ENCODE measurements around the gene GLIS2. TPM values are rescaled to one million over a fixed set of nuclear protein-coding genes. Genes with fewer than 3 reads are reported as not detected.

GLIS2 gene
- total RNA-seq, 1 experiment from 2014 or later = 18.2 TPM

DNA sequence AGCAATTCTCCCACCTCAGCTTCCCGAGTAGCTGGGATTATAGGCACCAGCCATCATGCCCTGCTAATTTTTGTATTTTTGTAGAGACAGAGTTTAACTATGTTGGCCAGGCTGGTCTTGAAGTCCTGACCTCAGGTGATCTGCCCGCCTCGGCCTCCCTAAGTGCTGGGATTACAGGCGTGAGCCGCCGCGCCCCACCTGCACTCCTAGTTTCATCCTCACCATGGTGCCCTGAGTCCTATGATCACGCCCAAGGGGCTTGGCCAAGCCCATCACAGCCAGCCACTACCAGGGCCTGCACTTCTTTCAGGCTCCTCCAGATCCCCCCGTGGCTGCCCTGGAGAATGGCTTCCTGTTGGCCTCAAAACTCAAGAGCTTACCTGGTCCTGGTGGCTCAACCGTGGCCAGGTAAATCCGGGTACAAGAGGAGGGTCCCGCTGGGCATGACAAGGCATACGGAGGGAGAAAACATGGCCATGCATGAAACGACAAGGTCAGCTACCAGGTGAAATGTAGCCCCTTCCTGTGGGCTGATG lies 22.6 kb upstream of the GLIS2 start:
- ChIA-PET POLR2A (interaction anchor here (0.7 to 0.9 kb wide), 2 partner anchors 20 to 76 kb away, joined by 3 to 4 read pairs; partner anchors contain the start of gene TFAP4), CTCF (interaction anchor here (0.6 to 2.2 kb wide), 2 partner anchors 14 to 20 kb away, joined by 3 to 9 read pairs; no protein-coding TSS in a partner anchor), RAD21 (ENCODE audit: low non-redundant PET in 1 of 2, low total read pairs in 2 of 2, uncharacterized antibody in 2 of 2, unreplicated experiment in 2 of 2) (interaction anchor here in 1 of 2 experiments (1.2 kb wide), 1 partner anchor 688 kb away, joined by 3 read pairs; no protein-coding TSS in a partner anchor)
- no peak overlapping the region; the same call in 1 of the 2 replicates for H3K27ac ChIP-seq (ENCODE audit: low read depth, low read length)
- no peak overlapping the region for H2AFZ ChIP-seq (ENCODE audit: low read depth, low read length, poor library complexity, severe bottlenecking)
- H3K4me2 ChIP-seq (ENCODE audit: low read length) = peak overlapping the region; percentile 64
- no peak for DNase-seq (ENCODE audit: low read depth, low spot score)
- H3K4me1 ChIP-seq (ENCODE audit: control insufficient read depth in 1 of 2, insufficient read depth in 2 of 2, low read length in 2 of 2) = peaks cover 52 to 74% of the 10 kb centered on the region in 2 experiments
- no peak overlapping the region for H3K4me3 ChIP-seq (replicated peaks in 1 of 2; ENCODE audit: low read depth in 1 of 2, low read length in 2 of 2)
- TF ChIP-seq ELF1 (IDR thresholded peaks at IDR 0.05; ENCODE audit: borderline replicate concordance, low read depth) (no peak), REST (IDR thresholded peaks at IDR 0.05; ENCODE audit: low read depth) (no peak), EGR1 (IDR thresholded peaks at IDR 0.05; ENCODE audit: low read depth) (no peak), JUND (IDR thresholded peaks at IDR 0.05) (no peak)
- H3K27me3 ChIP-seq (ENCODE audit: insufficient read depth, low read length) = no peaks in the 10 kb centered on the region
- intact Hi-C loops (cut with micrococcal nuclease) = no loop called here
- no peaks in the 10 kb centered on the region for H3K9me2 ChIP-seq (ENCODE audit: insufficient read depth)
- no peaks in the 10 kb centered on the region for H4K20me1 ChIP-seq (ENCODE audit: insufficient read depth)
- no TSS peak for BruUV-seq (replicated peaks)
- H3K36me3 ChIP-seq (ENCODE audit: control insufficient read depth in 1 of 2, insufficient read depth in 2 of 2, low read length in 2 of 2) = no peaks in the 10 kb centered on the region
- no peaks in the 10 kb centered on the region for H3K79me2 ChIP-seq (ENCODE audit: insufficient read depth, low read length)
- 0 out of 2 replicates have a peak overlapping the region, but pooled peaks have one; percentile 38 for H3K9ac ChIP-seq (ENCODE audit: low read length)
- no peak for ATAC-seq
- H3K9me3 ChIP-seq (ENCODE audit: control insufficient read depth in 1 of 2, insufficient read depth in 1 of 2, low read depth in 1 of 2, low read length in 2 of 2) = no peaks in the 10 kb centered on the region
